ENCODE results near the gene MSI2. TPM values are rescaled to one million over a fixed set of nuclear protein-coding genes. Genes with fewer than 3 reads are reported as not detected.
"Not testable (repeated sequence)": the region's sequence is repeated elsewhere in the genome, so short reads cannot be mapped to it uniquely, and the experiment has no call there.

Gene MSI2
- total RNA-seq, 1 donor from 2014 or later = 31.0 TPM

DNA sequence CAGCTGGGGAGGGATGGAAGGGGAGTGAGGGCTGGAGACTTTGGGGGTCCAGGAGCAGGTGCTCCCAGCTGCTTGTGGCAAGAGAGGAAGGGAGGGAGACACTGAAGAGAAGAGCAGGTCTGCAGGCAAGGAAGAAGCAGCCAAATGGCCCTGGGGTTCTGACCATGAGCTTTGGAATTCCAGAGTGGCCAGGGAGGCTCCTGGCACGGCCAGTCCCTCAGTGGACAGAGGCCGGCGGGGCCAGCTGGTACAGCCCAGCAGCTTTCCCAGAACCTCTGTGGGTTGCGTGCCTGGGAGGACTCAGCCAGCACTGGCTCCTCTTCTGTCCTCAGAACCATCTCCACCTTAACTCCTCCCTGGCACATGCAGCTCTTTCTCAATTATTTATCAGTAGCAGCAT lies 233.0 kb downstream of the MSI2 start:
- no peak for FAIRE-seq
- DNase-seq (ENCODE audit: low spot score in 2 of 2) = no peak

DNA sequence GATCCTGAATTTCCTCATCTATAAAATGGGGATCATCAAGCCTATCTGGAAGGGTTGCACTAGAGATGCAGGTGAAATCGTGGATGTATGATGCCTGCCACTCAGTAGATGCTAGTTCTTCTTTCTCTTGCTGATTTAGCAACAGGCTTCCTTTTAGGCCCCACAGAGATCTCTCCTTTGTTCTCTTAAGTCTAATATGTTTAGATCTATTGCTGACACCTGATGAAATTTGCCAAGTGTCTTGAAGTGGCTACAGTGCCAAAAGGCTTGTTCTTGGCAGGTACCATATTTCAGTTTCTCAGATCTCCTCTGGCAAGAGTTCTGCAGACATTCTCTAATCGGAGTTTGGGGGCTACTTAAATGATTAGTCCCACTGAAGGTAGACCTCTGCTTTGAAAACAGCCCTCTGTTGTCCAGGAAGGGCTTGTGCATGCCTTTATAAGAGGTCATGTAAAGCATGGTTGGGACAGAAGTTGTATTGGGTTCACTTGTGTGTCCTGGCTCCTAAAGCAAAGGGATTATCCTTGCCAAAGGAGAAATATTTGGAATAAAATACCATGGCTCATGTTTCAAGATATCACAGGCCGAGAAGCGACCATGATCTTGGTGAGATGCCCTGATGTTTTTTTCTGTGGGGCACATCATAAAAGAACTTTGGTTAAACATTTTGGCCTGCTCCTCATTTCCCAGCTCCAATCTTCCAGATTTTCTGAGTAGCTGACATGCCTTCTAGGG lies 234.0 kb downstream of the MSI2 start:
- FAIRE-seq (no peak), DNase-seq (ENCODE audit: low spot score in 2 of 2) (no peak)

DNA sequence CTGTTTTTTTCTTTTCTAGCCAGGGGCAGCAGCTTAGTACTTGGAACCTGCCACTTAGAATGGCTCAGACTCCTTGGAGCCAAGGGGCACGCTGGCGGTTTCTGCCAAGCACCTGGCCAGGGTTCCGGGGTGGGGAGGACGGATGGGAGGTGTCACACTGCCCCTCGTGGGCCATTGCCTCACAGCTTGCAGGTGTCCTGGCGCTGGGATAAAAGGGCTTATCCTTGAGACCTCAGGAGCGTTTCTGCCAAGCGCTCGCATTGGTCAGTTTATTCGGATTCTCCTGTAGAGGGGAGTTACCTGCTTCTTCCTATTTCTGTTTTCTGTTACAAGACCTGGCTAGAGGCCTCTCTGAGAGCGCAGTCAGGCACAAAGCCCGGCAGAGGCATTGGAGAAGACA lies 234.6 kb downstream of the MSI2 start:
- DNase-seq (ENCODE audit: low spot score in 2 of 2) (no peak), FAIRE-seq (no peak)

DNA sequence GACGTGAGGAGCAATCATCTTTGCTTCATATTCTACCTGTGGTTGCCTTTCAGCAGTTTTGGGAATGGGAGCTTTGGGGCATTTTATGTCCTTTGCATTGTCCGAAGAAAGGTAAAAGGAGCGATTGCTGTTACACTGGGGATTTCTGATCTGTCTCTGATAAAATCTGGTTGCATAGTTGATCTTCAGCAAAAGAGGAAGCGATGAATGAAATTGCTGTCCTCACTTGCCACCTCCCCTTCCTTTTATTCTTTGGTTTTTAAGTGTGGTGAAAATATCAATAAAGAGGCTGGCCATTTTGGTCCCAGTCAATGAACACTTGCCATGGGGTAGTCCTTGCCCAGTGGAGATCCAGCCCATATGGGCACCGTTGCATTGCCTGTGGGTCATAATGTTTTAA lies 236.8 kb downstream of the MSI2 start:
- DNase-seq (ENCODE audit: low spot score in 2 of 2) = no peak

DNA sequence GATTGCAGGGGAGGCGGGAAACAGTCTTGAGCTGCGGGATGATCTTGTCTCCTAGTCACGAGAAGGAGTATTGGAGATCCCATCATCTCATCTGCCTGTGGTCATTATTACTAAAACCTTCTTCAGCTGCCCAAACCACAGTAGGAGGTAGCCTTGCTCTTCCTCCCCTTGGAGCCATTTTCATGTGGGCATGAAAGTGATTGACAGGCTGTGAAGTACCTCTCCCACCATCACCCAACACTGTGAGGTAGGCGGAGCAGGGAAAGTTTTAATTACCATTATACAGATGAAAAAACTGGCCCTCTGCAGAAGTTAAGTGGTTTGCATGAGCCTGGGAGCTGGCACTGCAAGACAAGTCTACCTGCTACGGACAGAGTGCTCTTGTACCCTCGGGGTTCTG lies 237.3 kb downstream of the MSI2 start:
- FAIRE-seq = no peak
- no peak for DNase-seq (ENCODE audit: low spot score in 2 of 2)

More for the DNA sequence above, 236.8 kb downstream of the MSI2 start:
- no peak for FAIRE-seq

DNA sequence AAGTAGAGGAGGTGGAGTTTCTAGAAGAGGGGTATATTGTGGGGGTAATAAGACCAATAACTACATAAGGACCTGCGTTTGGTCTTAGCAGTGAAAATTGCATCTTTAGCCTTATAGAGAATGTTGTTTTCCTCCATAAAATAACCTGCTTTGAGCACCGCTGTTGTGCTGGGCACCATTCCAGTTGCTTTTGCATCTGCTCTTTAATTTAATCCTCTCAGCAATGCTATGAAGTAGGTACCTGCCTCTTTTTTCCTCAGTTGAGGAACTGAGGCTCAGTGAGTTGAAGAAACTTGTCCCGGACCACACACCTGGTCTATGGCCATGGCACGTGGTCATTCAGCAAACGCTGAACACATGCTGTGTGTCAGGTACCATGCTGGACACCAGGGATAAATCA lies 238.1 kb downstream of the MSI2 start:
- no peak for FAIRE-seq
- no peak for DNase-seq (ENCODE audit: low spot score in 2 of 2)

DNA sequence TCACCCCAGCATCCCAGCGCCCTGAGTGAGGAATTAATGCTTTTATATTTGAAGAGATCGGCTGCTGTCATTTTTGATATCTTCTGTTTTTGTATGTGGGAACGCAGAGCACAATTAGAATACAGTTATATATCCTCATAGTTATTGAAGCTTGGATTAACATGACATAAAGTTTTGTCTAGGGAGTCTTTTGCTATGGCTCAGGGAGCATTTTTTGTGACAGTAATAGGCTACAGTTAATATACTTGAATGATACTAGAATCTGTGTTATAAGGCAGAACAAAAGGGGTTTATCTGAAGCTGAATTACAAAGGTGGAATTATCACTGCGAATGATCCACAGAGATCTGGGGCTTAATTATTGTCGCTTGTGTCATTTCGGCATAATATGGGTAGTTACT lies 239.4 kb downstream of the MSI2 start:
- FAIRE-seq (no peak), DNase-seq (ENCODE audit: low spot score in 2 of 2) (no peak)

DNA sequence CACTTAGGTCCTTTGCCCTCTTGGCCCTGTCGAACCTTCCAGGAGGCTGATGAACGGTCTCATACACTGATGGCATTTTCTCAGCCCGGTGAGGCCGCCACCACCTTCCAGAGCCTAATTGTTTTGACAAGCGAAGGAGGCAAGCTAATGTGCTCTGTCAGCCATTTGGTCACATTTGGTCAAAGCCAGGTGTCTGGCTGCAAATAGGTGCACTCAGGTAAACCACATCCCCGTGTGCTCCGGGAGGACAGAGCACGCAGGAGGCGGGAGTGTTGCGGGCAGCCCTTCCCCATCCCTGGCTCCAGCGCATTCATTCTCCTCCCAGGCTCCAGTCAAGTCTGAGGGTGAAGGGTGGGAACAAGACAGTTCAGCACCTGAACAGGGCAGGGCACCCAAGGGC lies 240.1 kb downstream of the MSI2 start:
- FAIRE-seq (no peak), DNase-seq (ENCODE audit: low spot score in 2 of 2) (no peak)

DNA sequence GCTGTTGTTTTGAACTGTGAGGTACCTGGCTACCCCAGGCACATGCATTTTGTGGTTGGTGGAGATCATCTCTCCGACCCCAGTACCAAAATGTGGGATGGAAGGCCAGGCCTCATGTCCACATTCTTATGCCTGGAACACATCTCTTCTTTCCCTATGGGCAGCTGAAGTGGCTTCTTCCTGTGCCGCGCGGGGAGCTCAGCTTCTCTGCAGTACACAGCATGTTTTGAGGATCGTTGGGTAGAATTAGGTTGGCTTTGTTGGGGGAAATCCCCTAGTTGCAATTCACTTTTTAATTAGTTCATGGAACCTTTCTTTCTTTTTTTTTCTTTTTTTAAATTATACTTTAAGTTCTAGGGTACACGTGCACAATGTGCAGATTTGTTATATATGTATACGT lies 242.1 kb downstream of the MSI2 start:
- FAIRE-seq = no peak

DNA sequence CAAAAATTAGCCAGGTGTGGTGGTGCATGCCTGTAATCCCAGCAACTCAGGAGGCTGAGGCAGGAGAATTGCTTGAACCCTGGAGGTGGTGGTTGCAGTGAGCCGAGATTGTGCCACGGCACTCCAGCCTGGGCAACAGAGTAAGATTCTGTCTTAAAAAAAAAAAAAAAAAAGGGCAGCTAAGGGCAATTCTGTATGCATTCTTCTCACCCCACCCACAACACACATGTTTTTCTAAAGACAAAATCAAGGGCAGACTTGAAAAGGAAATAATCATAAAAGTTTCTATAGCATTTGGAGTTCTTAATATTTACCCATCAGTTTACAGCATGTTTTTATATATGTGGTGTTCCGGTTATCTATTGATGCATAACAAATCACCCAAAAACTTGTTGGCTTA lies 242.9 kb downstream of the MSI2 start:
- DNase-seq (ENCODE audit: low spot score in 2 of 2); FAIRE-seq: not testable (repeated sequence)

More for the DNA sequence above, 242.1 kb downstream of the MSI2 start:
- DNase-seq (ENCODE audit: low spot score in 2 of 2) = no peak

DNA sequence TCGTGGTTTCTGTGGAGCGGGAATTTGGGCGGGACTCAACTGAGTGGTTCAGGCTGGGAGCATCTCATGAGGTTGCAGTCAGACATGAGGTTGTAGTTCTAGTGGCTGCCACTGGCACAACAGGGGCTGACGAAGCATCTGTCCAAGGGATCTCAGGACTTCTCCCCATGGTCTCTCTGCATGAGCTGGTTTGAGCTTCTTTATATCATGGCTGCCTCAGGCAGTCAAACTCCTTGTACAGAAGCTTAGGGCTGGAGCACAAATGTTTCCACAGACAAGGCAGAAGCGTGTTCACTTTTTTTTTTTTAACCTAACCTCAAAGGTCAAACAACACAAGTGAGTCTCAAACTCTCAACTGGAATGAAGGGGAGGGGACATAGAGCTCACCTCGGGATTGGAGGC lies 243.3 kb downstream of the MSI2 start:
- FAIRE-seq = no peak
- no peak for DNase-seq (ENCODE audit: low spot score in 2 of 2)

DNA sequence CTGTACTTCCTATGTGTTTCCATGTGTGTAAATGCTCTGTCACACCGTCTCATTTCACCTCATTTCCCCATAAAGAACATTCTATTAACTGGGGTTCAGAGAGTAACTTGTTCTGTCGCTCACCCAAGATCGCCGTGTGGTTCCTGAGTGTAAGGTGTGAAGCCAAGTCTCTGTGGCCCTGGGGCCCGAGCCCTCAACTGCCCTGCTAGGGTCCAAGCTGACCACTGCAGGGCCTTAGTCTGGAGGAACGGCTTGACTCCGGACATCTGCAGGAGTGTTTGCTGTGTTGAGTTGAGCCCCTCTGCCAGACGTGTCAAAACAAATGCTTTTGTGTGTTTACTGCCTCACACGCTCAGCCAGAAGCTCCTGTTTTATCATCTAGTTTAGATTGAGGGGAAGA lies 244.7 kb downstream of the MSI2 start:
- FAIRE-seq (no peak), DNase-seq (ENCODE audit: low spot score in 2 of 2) (no peak)

DNA sequence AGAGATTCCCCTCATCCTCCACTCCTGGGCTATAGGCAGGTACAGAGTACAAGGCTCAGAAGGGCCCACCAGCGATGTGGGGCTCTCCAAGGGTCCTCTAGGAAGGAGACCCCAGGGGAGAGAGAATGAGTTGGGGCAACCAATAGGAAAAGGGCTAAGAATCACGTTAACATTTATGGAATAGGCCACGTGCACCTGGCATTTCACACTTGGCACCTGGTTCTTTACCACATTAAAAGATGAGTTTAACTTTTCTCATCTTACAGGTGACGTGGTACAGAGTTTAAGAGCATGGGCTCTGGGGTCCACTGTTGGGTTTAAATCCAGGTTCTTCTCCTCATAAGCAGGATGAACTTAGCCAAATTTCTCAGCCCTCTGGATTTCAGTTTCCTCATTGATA lies 245.7 kb downstream of the MSI2 start:
- FAIRE-seq = no peak
- no peak for DNase-seq (ENCODE audit: low spot score in 2 of 2)

DNA sequence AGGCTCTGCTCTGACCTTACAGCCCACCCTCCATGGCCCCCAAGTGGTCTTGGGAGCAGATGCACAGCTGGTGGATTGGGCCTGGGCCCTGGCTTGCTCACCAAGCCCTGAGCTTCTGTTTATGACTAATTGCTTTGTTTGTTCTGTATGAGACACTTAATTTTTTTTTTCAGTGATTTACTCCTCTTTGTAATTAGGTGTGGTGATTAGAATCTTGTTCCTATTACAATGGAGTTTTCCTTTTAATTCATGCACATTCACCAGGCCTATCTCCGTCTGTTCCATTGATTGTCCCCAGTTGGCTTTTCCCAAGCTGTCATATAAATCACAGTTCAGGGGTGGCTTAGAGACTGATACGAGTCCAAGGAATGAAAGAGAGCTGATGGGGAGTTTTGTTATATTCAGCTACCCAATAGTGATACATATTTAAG lies 246.5 kb downstream of the MSI2 start:
- DNase-seq (ENCODE audit: low spot score in 2 of 2) (no peak), FAIRE-seq (no peak)

DNA sequence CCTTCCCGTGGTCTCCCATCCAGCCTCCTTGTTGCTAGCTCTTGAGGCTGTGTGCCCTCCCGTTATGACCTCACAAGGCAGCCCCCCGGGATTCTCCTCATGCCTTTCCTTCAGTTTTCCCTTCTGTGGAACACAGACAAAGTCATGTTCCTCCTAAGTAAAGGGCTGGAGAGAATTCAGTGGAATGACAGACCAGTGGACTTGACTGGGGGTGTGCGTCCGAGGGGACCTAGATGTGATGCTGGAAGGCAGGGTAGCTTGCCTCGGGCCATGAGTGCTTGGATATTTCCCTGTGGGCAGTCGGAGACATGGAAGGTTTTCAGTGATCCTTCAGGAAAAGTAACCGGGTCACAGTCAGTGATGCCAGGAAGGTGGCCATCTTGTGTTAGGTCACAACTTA lies 247.9 kb downstream of the MSI2 start:
- DNase-seq (ENCODE audit: low spot score in 2 of 2) (no peak), FAIRE-seq (no peak)

DNA sequence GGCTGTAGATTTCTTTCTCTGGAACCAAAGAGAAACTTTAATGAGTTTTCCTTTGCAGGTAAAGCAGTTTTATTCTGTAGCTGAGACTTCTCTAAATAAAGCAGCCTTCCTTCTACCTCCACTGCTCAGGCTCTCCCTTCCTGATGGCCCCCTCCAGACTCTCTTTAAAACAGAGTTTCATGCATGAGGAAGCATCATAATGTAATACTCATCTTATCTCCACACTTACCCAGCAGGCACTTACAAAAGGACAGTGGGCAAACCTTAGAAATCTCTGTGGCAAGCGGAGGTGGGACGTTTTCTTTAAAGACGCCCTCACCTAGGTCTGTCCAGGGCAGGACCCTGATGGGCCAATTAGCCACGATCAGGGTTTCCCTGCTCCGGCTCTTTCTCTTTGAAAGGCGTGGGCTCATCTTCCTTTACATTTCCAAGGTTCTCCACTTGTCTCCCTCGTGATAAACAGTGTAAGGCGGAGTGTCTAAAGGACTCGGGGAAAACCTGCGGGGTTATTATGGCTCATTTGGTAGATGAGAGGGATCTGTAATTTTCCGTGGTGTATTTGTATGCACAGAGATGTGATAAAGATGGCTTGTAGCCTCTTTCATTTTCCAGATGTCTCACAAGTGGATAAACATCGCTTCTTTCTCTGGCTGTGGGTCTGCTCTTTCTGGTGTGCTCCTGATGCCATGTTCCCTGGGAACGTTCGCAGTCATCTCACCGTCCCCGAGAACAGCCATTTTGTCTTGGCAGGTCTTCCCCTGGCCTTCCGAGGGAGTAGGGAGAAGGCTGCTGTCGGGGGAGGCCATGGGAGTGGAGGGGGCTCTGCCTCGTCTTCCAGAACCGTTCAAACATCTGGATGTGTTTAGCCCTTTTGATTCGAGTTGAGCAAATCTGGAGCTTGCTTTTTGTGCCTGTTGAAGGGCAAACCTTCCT lies 249.8 kb downstream of the MSI2 start:
- FAIRE-seq = no peak

DNA sequence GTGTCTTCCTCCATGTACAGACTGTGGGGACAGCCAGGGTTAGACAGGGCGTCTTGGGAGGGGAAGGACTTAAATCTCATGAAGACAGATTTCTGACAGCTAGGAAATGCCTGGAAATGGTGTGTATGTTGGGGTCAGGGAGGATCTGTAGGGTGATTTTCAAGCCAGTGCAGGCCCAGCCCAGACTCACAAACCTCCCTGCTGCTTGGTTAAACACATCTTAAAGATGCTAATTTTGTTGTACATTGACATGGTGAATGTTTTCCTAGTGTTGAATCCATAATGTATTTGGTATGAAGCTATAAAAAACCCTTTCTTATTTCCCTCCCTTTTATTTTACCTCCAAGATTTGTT lies 250.4 kb downstream of the MSI2 start:
- no peak for DNase-seq (ENCODE audit: low spot score in 2 of 2)
- no peak for FAIRE-seq

More for the DNA sequence above, 249.8 kb downstream of the MSI2 start:
- DNase-seq (ENCODE audit: low spot score in 2 of 2) = no peak

DNA sequence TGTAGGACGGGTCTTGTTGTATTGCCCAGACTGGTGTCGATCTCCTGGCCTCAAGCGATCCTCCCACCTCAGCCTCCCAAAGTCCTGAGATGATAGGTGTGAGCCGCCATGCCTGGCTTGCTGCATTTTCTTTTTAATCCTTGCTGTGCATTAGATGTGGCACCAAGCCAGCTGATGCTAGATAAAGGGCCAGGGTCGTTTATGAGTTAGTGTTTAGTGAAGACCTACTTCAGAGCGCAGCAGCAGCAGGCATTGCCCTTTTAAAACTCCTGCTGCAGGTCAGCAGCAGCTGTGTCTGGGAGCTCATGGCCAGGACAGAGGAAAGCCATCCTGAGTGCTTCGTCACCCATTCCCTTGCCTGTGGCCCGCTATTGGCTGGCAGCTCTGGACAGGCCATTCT lies 251.5 kb downstream of the MSI2 start:
- FAIRE-seq (no peak), DNase-seq (ENCODE audit: low spot score in 2 of 2) (no peak)

DNA sequence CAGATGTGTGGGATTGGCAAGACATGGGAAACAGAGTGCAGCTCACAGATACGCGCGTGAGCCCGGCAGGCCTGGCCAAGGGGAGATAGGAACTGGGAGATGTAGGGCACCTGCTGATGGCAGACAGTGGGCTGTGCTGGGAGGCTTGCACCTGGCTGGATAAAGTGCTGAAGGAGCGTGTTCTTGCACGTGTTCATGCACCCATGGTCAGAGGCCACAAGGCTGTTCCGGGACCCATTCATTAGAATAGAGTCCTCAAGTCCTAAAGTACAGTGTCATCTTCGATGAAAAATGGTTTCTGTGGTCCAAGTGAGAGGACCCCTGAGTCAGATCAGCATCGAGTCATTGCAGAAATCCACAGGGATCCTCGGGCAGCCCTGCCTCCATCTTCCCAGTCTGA lies 252.3 kb downstream of the MSI2 start:
- no peak for DNase-seq (ENCODE audit: low spot score in 2 of 2)
- no peak for FAIRE-seq

DNA sequence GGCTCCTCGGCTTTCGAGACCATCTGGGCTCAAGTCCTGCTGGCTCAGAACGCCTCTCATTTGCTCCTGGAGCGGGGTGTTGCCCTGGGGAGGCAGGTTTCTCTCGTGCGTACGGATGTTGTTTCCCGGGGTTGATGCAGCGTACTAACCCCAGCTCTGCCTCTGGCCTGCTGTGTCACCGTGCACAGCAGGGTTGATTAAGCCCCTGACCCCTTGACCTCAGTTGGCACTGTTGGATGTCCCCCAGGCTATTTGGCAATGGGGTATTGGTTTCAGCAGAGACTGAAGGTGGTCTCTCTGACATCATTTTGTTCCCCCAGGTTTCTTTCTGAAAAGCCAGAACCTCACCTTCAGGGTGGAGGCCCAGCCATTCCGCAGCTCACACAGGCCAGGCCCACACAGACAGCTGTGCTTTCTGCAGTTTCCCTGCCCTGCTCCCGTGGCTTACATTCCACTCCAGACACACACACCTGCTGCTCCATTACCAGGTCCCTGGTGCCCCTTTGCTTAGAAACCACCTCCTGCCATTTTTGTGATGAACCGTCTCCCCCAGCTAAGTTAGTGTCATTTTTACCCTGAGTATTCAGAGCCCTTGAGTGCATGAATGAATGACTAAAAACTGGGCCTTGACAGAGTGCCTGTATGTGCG lies 255.3 kb downstream of the MSI2 start:
- DNase-seq (ENCODE audit: low spot score in 2 of 2) (no peak), FAIRE-seq (no peak)

DNA sequence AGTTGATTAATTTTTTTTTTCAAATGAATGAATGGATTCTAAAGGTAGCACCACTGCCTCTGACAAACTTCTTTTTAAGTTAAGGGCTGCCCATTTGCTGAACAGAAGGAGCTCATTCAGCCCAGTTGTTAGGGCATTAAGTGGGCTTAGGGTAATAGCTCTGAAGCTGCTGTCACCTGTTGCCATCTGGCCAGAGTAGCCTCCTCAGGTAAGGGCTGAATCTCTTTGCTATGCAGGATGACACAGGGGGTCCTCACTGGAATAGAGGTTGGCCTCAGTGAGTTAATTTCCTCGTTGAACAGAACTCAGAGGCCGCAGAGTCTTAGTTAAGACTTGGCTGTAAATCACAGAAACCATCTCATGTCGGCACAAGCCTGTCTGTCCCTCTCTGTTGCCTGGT lies 255.9 kb downstream of the MSI2 start:
- DNase-seq (ENCODE audit: low spot score in 2 of 2) (no peak), FAIRE-seq (no peak)

All from frontal cortex (tissue), 4 donors.